A549 treated with CpdA at 1 μM for 4 hours (cell line): Measurements from ENCODE around the gene ARPC3. TPM values are rescaled to one million over a fixed set of nuclear protein-coding genes. Genes with fewer than 3 reads are reported as not detected.

Experiments
- total RNA-seq: library from RNA; stranded (reverse); fragments of 200-300 nt; extraction: Qiagen RNA extraction; gene quantifications from 5 replicates; pipeline ENCODE4 v1.2.3, GENCODE V29; 2022; ENCODE audit warnings: low read depth

ARPC3 gene
- 442 to 835 TPM (median 448 TPM) in 5 replicates for total RNA-seq

DNA sequence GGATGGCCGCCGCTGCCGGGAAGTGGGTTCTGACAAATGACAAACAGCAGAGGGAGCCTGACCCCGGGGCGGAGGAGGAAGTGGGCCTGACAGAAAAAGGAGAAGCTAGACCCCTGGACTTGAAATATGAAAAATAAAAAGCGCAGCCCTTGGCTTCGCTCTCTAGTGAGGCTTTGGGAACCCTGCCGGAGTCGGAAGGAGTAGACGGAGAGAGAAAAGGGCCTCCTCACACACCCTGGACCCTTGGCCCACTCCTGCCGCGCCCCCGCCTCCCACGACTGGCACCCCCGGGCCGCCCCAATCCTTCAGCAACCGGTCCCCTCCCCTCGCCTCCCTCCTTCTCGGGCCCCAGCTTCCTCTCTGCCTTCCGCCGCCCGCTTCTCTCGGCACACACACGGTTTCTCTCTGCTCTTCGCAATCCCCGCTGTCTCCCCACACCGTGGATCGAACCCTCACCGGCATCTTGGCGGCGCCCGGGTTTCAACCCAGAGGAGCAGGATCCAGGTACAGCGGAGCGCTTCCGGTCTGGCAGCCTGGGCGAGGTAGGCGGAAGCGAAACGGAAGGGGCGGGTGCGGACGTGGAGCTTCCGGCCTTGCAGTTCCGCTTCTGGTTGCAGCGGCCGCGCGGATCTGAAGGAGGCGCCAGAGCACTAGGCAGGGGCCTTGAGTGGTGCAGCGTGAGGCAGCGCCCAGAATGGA, at the start of gene ARPC3:
Gene ARPC3 (minus strand): TSS at position 539 of the 699 bp plus-strand sequence. CDS start 77 bp downstream, at position 462.

GRCh38 chr12:110468214-110469048, 18.3 kb upstream of the ARPC3 start, which contains the start of the genes FAM216A and GPN3:
TSS of gene FAM216A (plus strand) at chr12:110468845. CDS start at chr12:110468876, 31 bp downstream.
TSS of gene GPN3 (minus strand) at chr12:110468257. CDS start at chr12:110468203, 54 bp downstream.

DNA sequence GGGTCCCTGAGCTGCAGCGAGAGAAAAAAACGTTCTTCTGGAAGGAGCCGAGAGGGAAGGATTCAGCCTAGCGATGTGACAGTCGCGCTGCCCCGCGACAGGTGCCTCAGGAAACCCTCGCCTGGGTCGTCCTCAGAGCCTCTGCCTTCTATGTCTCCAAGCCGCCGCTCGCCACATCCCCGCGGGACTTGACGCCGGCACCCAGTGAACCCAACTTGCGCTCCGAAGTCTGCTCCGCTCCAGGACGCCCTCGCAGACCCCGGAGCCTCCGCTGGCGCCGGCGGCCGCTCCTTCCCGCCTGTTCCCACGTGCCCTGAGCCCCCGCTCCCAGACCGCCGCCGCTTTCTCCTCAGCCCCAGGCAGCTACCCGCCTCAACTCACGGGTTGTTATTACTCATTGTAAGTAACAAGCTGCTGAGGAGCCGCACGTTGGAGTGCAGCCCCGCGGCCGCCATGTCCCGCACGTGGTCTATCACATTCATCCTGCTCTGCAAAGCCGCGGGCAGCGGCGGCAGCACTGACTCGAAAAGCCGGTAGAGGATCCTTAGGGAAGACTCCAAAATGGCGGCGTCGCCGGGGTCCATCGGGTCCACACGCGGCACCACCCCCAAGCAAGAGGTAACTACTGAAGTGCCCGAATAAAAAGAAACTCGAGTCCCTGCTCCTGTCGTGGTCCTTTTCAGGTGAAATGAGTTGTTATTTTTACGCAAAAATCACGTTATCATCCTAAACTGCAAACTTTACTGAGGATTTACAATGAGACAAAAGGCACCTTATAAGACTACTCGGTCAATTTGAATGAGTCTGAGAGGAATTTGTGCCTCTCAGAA, 46.8 kb downstream of the ARPC3 start, which contains the start of gene ANAPC7:
Gene ANAPC7 (minus strand): TSS at position 563 of the 830 bp plus-strand sequence. CDS start 81 bp downstream, at position 482.

Other genes starting within 250 kb of the ARPC3 start
- gene ATP2A2, start 169.1 kb downstream of the ARPC3 start, total RNA-seq: 297 to 367 TPM (median 349 TPM) in 5 replicates
- gene ANAPC7, start 46.6 kb downstream of the ARPC3 start, total RNA-seq: 55.0 to 63.9 TPM (median 57.1 TPM) in 5 replicates
- 30.4 to 38.0 TPM (median 33.6 TPM) in 5 replicates for gene GPN3, start 17.9 kb upstream of the ARPC3 start, total RNA-seq
- 17.6 to 20.7 TPM (median 20.2 TPM) in 5 replicates for gene FAM216A, start 18.5 kb upstream of the ARPC3 start, total RNA-seq
- gene VPS29, start 51.8 kb upstream of the ARPC3 start, total RNA-seq: 137 to 162 TPM (median 151 TPM) in 5 replicates
- gene RAD9B, start 52.0 kb upstream of the ARPC3 start, total RNA-seq: 0.20 to 0.53 TPM (median 0.27 TPM) in 4 of 5 replicates, not detected in the other
- 17.5 to 20.1 TPM (median 18.5 TPM) in 5 replicates for gene PPTC7, start 133.0 kb upstream of the ARPC3 start, total RNA-seq
- gene TCTN1, start 163.8 kb upstream of the ARPC3 start, total RNA-seq: 28.1 to 32.8 TPM (median 30.8 TPM) in 5 replicates
- 0.17 to 0.93 TPM (median 0.63 TPM) in 5 replicates for gene HVCN1, start 238.8 kb upstream of the ARPC3 start, total RNA-seq